ENCODE data around the gene CGB2. TPM values are rescaled to one million over a fixed set of nuclear protein-coding genes. Genes with fewer than 3 reads are reported as not detected.

Gene CGB2
- total RNA-seq, 4 donors from 2014 or later = not detected

DNA sequence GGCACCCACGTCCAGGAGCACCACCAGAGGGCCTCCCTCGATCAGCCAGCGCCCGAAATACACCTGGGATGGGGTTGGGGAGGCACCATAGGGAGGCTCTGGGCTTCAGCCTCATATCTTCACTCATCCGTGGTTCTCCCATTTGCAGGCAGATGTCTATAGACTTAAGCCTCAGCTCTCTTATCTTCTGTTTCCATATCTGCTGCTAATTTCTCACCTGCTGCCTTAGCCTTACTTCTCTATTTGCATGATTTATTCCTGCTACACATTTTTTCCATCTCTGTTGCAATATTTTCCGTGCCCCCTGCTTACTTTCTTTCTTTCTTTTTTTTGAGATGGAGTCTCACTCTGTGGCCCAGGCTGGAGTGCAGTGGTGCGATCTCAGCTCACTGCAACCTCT lies 44.4 kb upstream of the CGB2 start:
- H3K4me3 ChIP-seq = no peak overlapping the region
- TF ChIP-seq POLR2AphosphoS5 (IDR thresholded peaks at IDR 0.05) (no peak), EP300 (IDR thresholded peaks at IDR 0.05; ENCODE audit: low read depth) (no peak), POLR2A (IDR thresholded peaks at IDR 0.05) (no peak)
- TF ChIP-seq, protein P1, sequence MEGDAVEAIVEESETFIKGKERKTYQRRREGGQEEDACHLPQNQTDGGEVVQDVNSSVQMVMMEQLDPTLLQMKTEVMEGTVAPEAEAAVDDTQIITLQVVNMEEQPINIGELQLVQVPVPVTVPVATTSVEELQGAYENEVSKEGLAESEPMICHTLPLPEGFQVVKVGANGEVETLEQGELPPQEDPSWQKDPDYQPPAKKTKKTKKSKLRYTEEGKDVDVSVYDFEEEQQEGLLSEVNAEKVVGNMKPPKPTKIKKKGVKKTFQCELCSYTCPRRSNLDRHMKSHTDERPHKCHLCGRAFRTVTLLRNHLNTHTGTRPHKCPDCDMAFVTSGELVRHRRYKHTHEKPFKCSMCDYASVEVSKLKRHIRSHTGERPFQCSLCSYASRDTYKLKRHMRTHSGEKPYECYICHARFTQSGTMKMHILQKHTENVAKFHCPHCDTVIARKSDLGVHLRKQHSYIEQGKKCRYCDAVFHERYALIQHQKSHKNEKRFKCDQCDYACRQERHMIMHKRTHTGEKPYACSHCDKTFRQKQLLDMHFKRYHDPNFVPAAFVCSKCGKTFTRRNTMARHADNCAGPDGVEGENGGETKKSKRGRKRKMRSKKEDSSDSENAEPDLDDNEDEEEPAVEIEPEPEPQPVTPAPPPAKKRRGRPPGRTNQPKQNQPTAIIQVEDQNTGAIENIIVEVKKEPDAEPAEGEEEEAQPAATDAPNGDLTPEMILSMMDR (IDR thresholded peaks at IDR 0.05) = no peak
- 90 to 100% methylated on average over 2 to 7 of the region's 7 CpGs for WGBS, 2 donors (ENCODE audit: low coverage in 1 of 2)
- no peaks in the 10 kb centered on the region for H3K9me3 ChIP-seq
- intact Hi-C loops (cut with DNase I; ENCODE audit: low total_unique reads) = no loop called here
- in situ Hi-C loops (cut with MboI; ENCODE audit: low pct_ligation_motif_present in 1 of 4, low pct_unique_long_range_greater_than_20kb in 1 of 4, low sequenced_read_pairs in 3 of 4) = no loop called here
- H3K36me3 ChIP-seq = peaks cover 0 to 32% (median 6%) of the 10 kb centered on the region in 4 donors
- no peaks in the 10 kb centered on the region for H3K27me3 ChIP-seq
- no peak for DNase-seq
- no peak overlapping the region for H3K27ac ChIP-seq
- peaks cover 9 to 19% (median 16%) of the 10 kb centered on the region in 4 donors for H3K4me1 ChIP-seq

- H3K9me3 ChIP-seq = no peaks in the 10 kb centered on the region
- intact Hi-C loops (cut with DNase I; ENCODE audit: low total_unique reads) = no loop called here
- peaks cover 0 to 27% (median 6%) of the 10 kb centered on the region in 4 donors for H3K36me3 ChIP-seq
- in situ Hi-C loops (cut with MboI; ENCODE audit: low pct_ligation_motif_present in 1 of 4, low pct_unique_long_range_greater_than_20kb in 1 of 4, low sequenced_read_pairs in 3 of 4) = no loop called here
- H3K4me1 ChIP-seq = peaks cover 9 to 20% (median 17%) of the 10 kb centered on the region in 4 donors
- TF ChIP-seq, protein P1 (IDR thresholded peaks at IDR 0.05) = no peak
- TF ChIP-seq POLR2A (IDR thresholded peaks at IDR 0.05) (no peak), POLR2AphosphoS5 (IDR thresholded peaks at IDR 0.05) (no peak), EP300 (IDR thresholded peaks at IDR 0.05; ENCODE audit: low read depth) (no peak)
- H3K4me3 ChIP-seq = no peak overlapping the region
- no peak overlapping the region for H3K27ac ChIP-seq
- DNase-seq = no peak
- H3K27me3 ChIP-seq = no peaks in the 10 kb centered on the region
- WGBS, 2 donors (ENCODE audit: low coverage in 1 of 2) = 78 to 97% methylated on average over 3 to 7 of the region's 7 CpGs
Measured at GRCh38 chr19:48988286-48988685, 43.4 kb upstream of the CGB2 start.

- Histone ChIP-seq H3K36me3 (peaks cover 0 to 27% (median 6%) of the 10 kb centered on the region in 4 donors), H3K4me1 (peaks cover 9 to 21% (median 17%) of the 10 kb centered on the region in 4 donors), H3K27me3 (no peaks in the 10 kb centered on the region), H3K4me3 (no peak overlapping the region), H3K27ac (no peak overlapping the region), H3K9me3 (no peaks in the 10 kb centered on the region)
- TF ChIP-seq, protein P1 (IDR thresholded peaks at IDR 0.05) = no peak
- in situ Hi-C loops (cut with MboI; ENCODE audit: low pct_ligation_motif_present in 1 of 4, low pct_unique_long_range_greater_than_20kb in 1 of 4, low sequenced_read_pairs in 3 of 4) (no loop called here), intact Hi-C loops (cut with DNase I; ENCODE audit: low total_unique reads) (no loop called here)
- no peak for DNase-seq
- 90 to 96% methylated on average over 1 to 9 of the region's 9 CpGs for WGBS, 2 donors (ENCODE audit: low coverage in 1 of 2)
Measured at GRCh38 chr19:48988860-48989259, 42.8 kb upstream of the CGB2 start.

- H3K9me3 ChIP-seq = no peaks in the 10 kb centered on the region
- no peak overlapping the region for H3K4me3 ChIP-seq
- H3K27me3 ChIP-seq = no peaks in the 10 kb centered on the region
- DNase-seq = no peak
- H3K27ac ChIP-seq = no peak overlapping the region
- in situ Hi-C loops (cut with MboI; ENCODE audit: low pct_ligation_motif_present in 1 of 4, low pct_unique_long_range_greater_than_20kb in 1 of 4, low sequenced_read_pairs in 3 of 4) (no loop called here), intact Hi-C loops (cut with DNase I; ENCODE audit: low total_unique reads) (no loop called here)
- TF ChIP-seq EP300 (IDR thresholded peaks at IDR 0.05; ENCODE audit: low read depth) (no peak), POLR2A (IDR thresholded peaks at IDR 0.05) (no peak), POLR2AphosphoS5 (IDR thresholded peaks at IDR 0.05) (no peak)
- TF ChIP-seq, protein P1 (IDR thresholded peaks at IDR 0.05) = no peak
- WGBS, 2 donors (ENCODE audit: low coverage in 1 of 2) = 85% methylated on average over 5 to 15 of the region's 17 CpGs
- peaks cover 16 to 30% (median 26%) of the 10 kb centered on the region in 4 donors for H3K4me1 ChIP-seq
- peaks cover 0 to 18% (median 3%) of the 10 kb centered on the region in 4 donors for H3K36me3 ChIP-seq
Measured at GRCh38 chr19:48989701-48990291, 41.9 kb upstream of the CGB2 start.
